ENCODE results near the gene TXN2.
A peak's percentile ranks its signal among the peaks of the same experiment; 100 is the strongest.

The TXN2 gene

DNA sequence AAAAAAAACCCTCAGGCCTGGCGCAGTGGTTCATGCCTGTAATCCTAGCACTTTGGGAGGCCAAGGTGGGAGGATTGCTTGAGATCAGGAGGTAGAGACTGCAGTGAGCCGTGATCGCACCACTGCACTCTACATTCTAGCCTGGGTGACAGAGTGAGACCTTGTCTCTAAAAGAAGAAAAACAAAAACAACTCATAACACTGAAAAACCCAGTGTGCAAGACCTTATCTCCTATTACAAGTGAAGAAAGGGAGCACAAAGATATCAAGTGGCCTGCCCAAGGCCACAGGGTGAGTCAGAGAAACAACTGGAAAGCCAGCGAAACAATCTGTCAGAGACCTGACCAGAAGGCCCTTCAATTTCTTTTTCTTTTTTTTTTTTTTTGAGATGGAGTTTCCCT is 2.5 kb downstream of the TXN2 start:
- no peak for ATAC-seq (ENCODE audit: insufficient read depth, low read depth)
- H3K79me2 ChIP-seq (ENCODE audit: insufficient read depth, low read length): peaks cover 25% of the 10 kb centered on the region
- H3K27me3 ChIP-seq (ENCODE audit: insufficient read depth, low read length, poor library complexity): no peaks in the 10 kb centered on the region
- no peak overlapping the region for H3K4me3 ChIP-seq (ENCODE audit: low read depth in 1 of 2, low read length in 2 of 2)
- no peak for TF ChIP-seq EZH2 (IDR thresholded peaks at IDR 0.05; ENCODE audit: borderline replicate concordance, low read depth, low read length, severe bottlenecking)
- TF ChIP-seq, protein P1, sequence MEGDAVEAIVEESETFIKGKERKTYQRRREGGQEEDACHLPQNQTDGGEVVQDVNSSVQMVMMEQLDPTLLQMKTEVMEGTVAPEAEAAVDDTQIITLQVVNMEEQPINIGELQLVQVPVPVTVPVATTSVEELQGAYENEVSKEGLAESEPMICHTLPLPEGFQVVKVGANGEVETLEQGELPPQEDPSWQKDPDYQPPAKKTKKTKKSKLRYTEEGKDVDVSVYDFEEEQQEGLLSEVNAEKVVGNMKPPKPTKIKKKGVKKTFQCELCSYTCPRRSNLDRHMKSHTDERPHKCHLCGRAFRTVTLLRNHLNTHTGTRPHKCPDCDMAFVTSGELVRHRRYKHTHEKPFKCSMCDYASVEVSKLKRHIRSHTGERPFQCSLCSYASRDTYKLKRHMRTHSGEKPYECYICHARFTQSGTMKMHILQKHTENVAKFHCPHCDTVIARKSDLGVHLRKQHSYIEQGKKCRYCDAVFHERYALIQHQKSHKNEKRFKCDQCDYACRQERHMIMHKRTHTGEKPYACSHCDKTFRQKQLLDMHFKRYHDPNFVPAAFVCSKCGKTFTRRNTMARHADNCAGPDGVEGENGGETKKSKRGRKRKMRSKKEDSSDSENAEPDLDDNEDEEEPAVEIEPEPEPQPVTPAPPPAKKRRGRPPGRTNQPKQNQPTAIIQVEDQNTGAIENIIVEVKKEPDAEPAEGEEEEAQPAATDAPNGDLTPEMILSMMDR (IDR thresholded peaks at IDR 0.05; ENCODE audit: borderline replicate concordance, extremely low read depth, low read length, poor library complexity, severe bottlenecking): no peak
- H3K36me3 ChIP-seq (ENCODE audit: insufficient read depth, low read length): peaks cover 66% of the 10 kb centered on the region
- no peaks in the 10 kb centered on the region for H4K20me1 ChIP-seq (ENCODE audit: insufficient read depth, low read length)
- peaks cover 33% of the 10 kb centered on the region for H3K4me1 ChIP-seq (ENCODE audit: insufficient read depth, low read length)
- H2AFZ ChIP-seq (ENCODE audit: low read depth, low read length): no peak overlapping the region
- H3K9ac ChIP-seq (ENCODE audit: low read depth, low read length): no peak overlapping the region
- DNase-seq: no peak
- H3K9me3 ChIP-seq (ENCODE audit: insufficient read depth, low read length, severe bottlenecking): no peaks in the 10 kb centered on the region
- H3K27ac ChIP-seq (ENCODE audit: low read length): no peak overlapping the region
- H3K4me2 ChIP-seq (ENCODE audit: insufficient read depth, low read length): peak overlapping the region; percentile 34; the same call in 1 of the 2 replicates

DNA sequence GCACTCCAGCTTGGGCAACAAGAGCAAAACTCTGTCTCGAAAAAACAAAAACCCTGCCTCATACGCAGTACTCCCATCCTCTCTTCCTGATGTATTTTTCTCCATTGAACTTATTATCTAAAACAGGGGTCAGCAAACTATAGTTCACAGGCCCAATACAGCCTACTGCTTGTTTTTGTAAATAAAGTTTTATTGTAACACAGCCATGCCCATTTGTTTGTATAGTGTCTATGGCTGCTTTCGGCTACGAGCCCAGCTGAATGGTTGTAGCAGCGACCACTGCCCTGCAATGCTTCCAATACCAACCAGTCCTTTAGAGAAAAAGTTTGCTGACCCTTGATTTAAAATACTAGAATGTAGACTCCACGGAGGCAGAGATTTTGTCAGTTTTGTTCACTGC is 6.1 kb downstream of the TXN2 start:
- no peaks in the 10 kb centered on the region for H3K9me3 ChIP-seq (ENCODE audit: insufficient read depth, low read length, severe bottlenecking)
- peaks cover 15% of the 10 kb centered on the region for H3K79me2 ChIP-seq (ENCODE audit: insufficient read depth, low read length)
- H3K27me3 ChIP-seq (ENCODE audit: insufficient read depth, low read length, poor library complexity): no peaks in the 10 kb centered on the region
- no peak overlapping the region for H3K4me3 ChIP-seq (ENCODE audit: low read depth in 1 of 2, low read length in 2 of 2)
- H3K9ac ChIP-seq (ENCODE audit: low read depth, low read length): no peak overlapping the region
- H3K36me3 ChIP-seq (ENCODE audit: insufficient read depth, low read length): peaks cover 83% of the 10 kb centered on the region
- peaks cover 19% of the 10 kb centered on the region for H3K4me1 ChIP-seq (ENCODE audit: insufficient read depth, low read length)
- no peak overlapping the region for H2AFZ ChIP-seq (ENCODE audit: low read depth, low read length)
- no peaks in the 10 kb centered on the region for H4K20me1 ChIP-seq (ENCODE audit: insufficient read depth, low read length)
- ATAC-seq (ENCODE audit: insufficient read depth, low read depth): no peak
- H3K27ac ChIP-seq (ENCODE audit: low read length): no peak overlapping the region
- H3K4me2 ChIP-seq (ENCODE audit: insufficient read depth, low read length): no peak overlapping the region
- TF ChIP-seq, protein P1 (IDR thresholded peaks at IDR 0.05; ENCODE audit: borderline replicate concordance, extremely low read depth, low read length, poor library complexity, severe bottlenecking): no peak
- no peak for TF ChIP-seq EZH2 (IDR thresholded peaks at IDR 0.05; ENCODE audit: borderline replicate concordance, low read depth, low read length, severe bottlenecking)
- DNase-seq: no peak

DNA sequence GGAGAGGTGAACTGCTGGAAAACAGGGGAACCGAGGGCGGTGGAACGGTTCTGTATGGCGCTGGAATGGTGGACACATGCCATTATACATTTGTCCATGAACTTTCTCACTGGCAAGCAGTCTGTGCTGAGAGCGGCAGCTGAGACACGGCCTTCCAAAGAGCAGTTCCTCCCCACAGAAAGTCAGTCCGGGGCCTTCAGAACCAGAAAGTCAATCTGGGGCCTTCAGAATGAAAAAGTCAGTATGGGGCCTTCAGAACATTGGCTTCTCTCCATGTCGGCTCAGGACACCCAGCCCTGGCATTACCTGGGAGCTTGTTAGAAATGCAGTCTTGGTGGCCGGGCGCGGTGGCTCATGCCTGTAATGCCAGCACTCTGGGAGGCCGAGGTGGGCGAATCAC is 8.8 kb downstream of the TXN2 start:
- no peak for DNase-seq
- ATAC-seq (ENCODE audit: insufficient read depth, low read depth): no peak
- Histone ChIP-seq H4K20me1 (ENCODE audit: insufficient read depth, low read length) (no peaks in the 10 kb centered on the region), H3K4me3 (ENCODE audit: low read depth in 1 of 2, low read length in 2 of 2) (no peak overlapping the region), H3K4me1 (ENCODE audit: insufficient read depth, low read length) (peaks cover 12% of the 10 kb centered on the region), H2AFZ (ENCODE audit: low read depth, low read length) (no peak overlapping the region), H3K9ac (ENCODE audit: low read depth, low read length) (no peak overlapping the region), H3K27me3 (ENCODE audit: insufficient read depth, low read length, poor library complexity) (no peaks in the 10 kb centered on the region), H3K36me3 (ENCODE audit: insufficient read depth, low read length) (peaks cover 70% of the 10 kb centered on the region), H3K79me2 (ENCODE audit: insufficient read depth, low read length) (no peaks in the 10 kb centered on the region), H3K9me3 (ENCODE audit: insufficient read depth, low read length, severe bottlenecking) (no peaks in the 10 kb centered on the region), H3K4me2 (ENCODE audit: insufficient read depth, low read length) (no peak overlapping the region), H3K27ac (ENCODE audit: low read length) (no peak overlapping the region)
- TF ChIP-seq EZH2 (IDR thresholded peaks at IDR 0.05; ENCODE audit: borderline replicate concordance, low read depth, low read length, severe bottlenecking): no peak
- TF ChIP-seq, protein P1 (IDR thresholded peaks at IDR 0.05; ENCODE audit: borderline replicate concordance, extremely low read depth, low read length, poor library complexity, severe bottlenecking): no peak

DNA sequence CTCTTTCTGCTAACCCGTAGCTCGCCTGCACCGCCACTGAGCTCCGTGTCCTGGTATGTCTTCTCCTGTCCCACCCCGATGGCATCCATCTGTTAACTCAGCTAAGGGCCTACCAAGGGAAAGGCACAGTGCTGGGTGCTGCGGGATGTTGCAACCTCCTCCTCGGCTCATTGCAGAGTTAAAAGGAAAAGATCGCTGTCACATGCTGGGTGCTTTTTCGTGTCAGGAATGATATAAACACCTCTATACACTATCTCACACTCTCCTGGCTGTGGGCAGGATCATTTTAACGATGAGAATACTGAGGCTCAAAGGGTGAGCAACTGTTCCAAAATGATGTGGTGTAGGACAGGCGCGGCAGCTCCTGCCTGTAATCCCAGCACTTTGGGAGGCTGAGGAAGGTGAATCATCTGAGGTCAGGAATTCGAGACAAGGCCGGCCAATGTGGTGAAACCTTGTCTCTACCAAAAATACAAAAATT is 10.1 kb downstream of the TXN2 start:
- no peak for TF ChIP-seq EZH2 (IDR thresholded peaks at IDR 0.05; ENCODE audit: borderline replicate concordance, low read depth, low read length, severe bottlenecking)
- Histone ChIP-seq H3K27me3 (ENCODE audit: insufficient read depth, low read length, poor library complexity) (no peaks in the 10 kb centered on the region), H3K9me3 (ENCODE audit: insufficient read depth, low read length, severe bottlenecking) (no peaks in the 10 kb centered on the region), H3K4me3 (ENCODE audit: low read depth in 1 of 2, low read length in 2 of 2) (no peak overlapping the region), H3K9ac (ENCODE audit: low read depth, low read length) (no peak overlapping the region), H4K20me1 (ENCODE audit: insufficient read depth, low read length) (no peaks in the 10 kb centered on the region), H3K4me2 (ENCODE audit: insufficient read depth, low read length) (no peak overlapping the region), H3K79me2 (ENCODE audit: insufficient read depth, low read length) (no peaks in the 10 kb centered on the region), H3K36me3 (ENCODE audit: insufficient read depth, low read length) (peaks cover 70% of the 10 kb centered on the region), H3K4me1 (ENCODE audit: insufficient read depth, low read length) (peaks cover 17% of the 10 kb centered on the region), H2AFZ (ENCODE audit: low read depth, low read length) (no peak overlapping the region), H3K27ac (ENCODE audit: low read length) (no peak overlapping the region)
- DNase-seq (no peak), ATAC-seq (ENCODE audit: insufficient read depth, low read depth) (no peak)
